Limb (tissue), 2 donors: ENCODE data around the gene STXBP5L.
"Not testable (repeated sequence)": the region's sequence is repeated elsewhere in the genome, so short reads cannot be mapped to it uniquely, and the experiment has no call there.

Experiments
- DNase-seq, 2 donors: peaks; one replicate each; pipeline ENCODE4 v3.0.0-alpha.2; 2016; ENCODE audit errors: extremely low spot score in 2 of 2

STXBP5L gene

DNA sequence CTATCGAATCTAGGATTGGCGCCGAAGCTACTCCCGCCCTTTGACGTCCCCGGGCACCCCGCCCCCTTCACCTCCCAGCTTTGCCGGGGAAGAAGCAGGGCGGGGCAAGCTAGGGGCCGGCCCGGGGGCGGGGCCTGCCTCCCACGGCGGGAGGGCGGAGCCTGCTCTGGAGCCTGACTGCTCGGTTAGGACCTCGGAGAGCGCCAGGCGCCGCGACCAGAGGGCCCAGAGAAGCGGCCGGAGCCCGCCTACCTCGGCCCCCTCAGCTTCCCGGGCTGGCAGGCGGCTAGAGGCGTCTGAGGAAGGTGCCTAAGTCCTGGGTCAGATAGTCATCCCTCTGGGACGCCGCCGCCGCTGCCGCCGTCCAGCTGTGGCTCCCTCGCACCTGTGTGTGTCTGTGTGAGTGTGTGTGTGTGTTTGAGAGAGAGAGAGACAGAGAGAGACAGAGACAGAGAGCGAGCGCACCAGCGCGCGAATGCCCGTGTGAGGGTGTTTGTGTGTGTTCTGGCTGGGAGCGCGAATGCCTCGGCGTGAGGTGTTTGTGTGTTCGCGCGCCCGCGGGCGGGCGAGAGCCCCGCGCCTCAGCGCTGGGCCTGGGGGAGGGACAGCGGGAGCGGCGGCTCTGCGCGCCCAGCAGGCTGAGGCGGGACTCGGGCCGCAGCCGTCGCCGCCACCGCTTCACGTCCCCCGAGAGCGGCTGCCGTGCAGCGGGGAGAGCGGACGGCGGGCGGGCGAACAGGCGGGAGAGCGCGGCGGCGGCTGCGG, at the start of gene STXBP5L:
Gene STXBP5L, plus strand, starts transcription at position 176 of the 765 bp plus-strand sequence. CDS start 1,374 bp downstream, outside the sequence.
- DNase-seq, result peak; percentile 15 to 92

DNA sequence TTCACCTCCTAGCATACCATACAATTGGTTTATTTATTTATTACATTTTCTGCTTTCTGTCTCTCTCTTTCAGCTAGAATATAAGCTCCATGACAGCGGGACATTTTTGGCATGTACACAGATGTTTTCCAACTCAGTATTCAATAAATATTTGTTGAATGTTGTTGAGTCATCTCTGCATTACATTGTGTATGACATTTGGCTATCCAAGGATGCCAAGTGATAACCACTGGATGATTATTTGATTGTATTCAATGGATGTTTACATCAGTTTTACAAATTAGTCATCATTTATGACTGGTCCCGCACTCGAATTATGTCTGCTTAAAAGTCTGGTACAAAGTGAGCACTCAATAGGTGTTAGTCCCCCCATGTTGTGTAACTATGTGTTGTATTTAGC, 49.5 kb upstream of the STXBP5L start:
- DNase-seq, result no peak

DNA sequence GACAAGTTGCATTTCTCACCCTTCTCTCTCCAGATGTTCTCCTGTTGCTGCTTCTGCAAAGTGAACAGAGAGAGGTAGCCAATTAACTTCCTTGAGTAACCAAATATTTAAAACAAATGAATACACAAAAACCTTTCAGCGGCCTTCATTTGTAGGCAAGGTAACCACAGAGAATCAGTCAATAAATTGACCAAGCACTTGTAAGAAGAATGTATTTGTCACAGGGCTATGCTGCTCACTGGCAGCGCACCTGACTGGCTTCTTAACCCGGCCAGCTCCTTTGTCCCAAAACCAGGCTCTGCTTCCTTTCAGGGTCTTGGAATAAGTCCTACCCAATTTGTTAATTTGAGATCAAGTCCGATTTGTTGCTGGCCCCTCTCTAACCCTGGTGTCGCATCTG, 43.5 kb upstream of the STXBP5L start:
- no peak for DNase-seq

DNA sequence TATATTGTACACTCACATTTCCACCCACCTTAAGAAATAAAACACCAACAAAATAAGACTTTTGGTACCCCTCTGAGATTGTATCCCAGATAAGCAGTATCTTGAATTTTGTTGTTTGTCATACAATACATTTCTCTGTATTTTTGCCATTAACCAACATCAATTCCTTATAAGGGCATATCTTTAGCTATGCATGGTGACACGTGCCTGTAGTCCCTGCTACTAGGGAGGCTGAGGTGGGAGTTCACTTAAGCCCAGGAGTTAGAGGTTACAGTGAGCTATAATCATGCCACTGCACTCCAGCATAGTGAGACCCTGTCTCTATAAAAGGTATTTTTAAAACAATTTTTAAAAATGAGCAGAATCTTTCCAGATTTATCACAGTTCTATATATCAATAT, 32.5 kb upstream of the STXBP5L start:
- DNase-seq, result no peak

DNA sequence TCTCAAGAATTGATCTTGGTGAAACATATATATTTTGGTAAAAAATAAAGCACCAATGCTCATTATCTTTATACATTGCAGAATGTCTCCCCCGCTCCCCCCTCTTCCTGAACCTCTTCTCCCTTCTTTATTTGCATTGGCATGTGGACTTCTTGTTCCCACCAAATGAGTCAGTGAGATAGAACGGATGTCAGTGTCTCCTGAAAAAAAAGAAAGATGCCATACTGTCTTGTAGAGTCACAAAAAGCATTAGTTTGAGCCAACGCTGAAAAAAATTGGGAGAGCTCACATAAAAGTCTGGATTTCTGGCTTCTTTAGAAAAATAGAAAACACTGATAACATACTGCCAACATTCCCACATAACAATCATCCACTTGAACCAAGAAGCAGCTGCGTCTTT, 32.0 kb upstream of the STXBP5L start:
- DNase-seq, result no peak

DNA sequence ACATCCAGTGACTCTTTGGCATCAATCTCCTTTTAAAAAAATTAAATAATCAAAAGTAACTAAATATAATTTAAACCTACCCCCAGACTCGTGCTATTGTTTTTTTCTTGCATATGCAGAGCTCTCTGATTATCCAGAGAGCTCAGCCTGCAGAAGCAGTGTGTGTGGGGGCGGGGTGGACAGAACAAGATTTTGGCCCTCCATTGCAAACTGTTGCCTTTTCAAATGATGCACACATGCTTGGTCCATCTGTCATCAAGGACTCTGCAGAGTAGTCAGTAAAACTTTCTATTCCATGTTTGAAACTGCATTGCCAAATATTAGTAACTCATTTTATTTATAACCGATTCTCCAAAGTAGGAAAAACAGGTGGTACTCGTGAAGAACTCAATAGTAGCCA, 28.6 kb upstream of the STXBP5L start:
- no peak for DNase-seq

DNA sequence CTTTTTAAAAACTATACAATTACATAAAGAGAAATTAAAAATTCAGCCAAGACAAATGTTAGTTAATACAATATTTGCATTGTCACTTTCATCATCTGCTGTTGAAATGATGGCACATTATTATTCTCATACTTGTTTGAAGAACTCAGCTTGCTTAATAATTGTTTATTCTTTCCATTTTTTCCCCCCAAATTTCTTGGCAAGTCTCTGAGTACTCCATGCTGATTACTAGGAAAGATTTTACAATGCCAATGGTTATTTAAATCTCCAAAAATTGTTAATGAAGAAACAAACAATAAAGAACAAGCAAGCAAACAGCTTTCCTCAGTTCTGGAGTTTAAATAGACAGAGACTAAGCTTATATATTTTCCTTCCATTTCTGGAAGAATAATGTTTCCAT, 15.1 kb upstream of the STXBP5L start:
- no peak for DNase-seq

DNA sequence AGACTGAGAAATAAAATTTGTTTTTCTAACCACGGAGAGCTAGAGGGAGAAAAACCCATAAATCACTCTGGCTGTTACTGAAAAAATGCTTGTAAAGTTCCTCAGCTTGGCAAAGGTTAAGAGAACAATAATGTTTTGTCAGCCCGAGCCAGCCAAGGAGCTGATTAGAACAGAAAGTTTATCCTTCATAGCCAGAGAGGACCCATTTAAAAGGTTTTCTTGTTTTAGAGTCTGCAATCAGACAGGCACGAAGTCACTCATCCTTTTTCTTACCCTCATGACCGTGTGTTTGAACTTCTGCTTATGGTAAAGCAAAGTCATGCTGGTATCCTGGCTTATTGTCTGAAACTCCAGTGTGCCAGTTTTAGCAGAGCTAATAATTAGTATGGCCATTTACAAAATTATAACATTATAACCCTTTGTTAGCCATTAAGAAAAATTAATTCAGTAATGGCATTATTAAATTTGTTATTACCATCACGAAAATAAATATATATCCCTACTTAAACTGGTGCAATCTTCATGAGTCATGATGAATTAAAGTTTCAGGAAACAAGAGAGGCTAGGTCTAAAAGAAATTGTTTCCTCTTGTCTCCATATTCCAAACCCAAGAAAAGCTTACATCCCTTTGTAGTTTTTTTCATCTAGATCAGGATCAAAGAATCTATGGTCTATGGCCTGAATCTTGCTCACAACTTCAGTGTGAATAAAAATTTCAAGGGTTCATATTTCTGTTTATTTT, 13.5 kb upstream of the STXBP5L start:
- DNase-seq, result no peak

DNA sequence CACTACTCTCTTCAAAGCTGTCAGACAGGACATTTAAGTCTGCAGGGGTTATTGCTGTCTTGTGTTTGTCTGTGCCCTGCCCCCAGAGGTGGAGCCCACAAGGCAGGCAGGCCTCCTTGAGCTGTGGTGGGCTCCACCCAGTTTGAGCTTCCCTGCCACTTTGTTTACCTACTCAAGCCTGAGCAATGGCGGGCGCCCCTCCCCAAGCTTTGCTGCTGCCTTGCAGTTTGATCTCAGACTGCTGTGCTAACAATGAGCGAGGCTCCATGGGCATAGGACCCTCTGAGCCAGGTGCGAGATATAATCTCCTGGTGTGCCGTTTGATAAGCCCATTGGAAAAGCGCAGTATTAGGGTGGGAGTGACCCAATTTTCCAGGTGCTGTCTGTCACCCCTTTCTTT, 6.3 kb upstream of the STXBP5L start:
- DNase-seq, result not testable (repeated sequence)

DNA sequence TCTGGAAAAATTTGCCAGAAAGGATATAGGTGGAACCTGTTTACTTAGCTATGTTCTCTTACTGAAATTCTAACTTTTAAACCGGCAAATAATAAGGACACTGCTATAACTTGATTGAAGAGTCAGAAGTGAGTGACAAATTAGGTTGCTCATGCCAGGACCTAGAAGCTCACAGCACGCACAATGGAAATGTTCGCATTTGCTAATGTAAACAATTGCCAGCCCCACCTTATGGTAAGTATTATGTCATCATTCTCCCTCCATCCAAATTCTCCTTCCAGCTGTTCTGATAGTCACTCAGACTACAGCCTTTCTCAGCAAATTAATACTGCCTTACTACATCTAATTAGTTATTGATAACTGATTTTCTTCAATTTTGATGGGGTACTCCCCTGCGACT, 4.8 kb upstream of the STXBP5L start:
- DNase-seq, result no peak

DNA sequence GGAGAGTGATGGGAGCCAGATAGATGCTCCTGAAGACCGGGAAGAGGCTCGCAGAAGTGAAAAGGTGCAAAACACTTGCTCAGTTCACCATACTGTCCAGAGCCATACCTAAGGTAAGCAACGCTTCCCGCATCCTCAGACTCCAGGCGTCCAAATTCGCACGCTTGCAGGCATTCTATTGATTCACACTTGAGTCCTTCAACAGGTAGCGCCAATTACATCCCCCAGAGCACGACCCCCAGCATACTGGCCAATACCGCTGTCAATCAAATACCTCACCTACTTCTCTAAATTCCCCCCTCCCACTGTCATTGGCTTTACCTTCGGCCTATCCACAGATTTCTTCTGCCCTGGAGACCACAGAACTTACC, 361 bp upstream of the STXBP5L start:
- DNase-seq, result no peak

DNA sequence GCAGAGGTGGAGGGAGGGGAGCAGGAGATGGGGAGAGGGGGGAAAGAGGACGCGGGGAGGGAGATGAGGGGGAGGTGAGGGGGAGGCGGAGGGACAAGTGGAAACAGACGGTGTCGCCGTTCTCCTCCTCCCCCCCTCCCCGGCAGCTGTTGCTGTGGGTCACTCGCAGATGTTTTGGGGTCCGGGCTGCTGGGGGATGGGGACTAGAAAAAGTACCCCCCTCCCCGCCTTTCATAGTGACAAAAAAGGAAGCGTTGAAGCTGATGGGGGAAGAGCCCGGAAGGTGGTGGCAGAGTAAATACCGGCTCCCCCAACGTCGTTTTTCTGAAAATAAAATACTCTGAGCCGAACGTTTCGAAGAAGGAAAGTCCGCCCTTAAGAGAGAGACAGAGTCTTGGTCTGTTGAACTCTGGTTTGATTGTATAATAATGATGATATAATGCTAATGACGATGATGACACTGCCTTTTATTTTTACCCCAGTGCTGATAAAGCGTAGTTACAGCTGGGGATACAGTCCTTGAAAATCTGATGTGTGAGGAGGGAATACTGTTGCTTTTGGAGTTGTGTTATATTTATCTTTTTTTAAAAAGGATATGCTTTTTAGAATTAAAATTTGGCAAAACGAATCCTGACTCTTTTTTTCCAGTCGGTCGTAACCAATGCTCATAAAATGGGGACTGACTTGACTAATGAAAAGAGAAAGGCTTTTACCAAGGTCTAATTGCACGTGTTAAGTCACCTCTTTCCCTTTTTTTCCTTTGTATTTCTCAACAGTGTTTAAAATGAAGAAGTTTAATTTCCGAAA, 993 bp downstream of the STXBP5L start:
- no peak for DNase-seq

DNA sequence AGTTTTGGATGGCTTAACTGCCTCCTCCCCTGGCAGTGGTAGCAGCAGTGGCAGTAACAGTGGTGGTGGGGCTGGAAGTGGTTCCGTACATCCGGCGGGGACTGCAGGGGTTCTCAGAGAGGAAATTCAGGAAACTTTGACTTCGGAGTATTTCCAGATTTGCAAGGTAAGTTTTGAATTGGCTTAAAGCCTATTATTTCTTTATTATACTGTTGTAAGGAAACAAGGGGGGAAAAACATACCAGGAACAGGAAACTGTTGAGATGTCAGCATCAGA, 1.5 kb downstream of the STXBP5L start:
- DNase-seq, result peak in 1 of 2 donors; percentile 28

DNA sequence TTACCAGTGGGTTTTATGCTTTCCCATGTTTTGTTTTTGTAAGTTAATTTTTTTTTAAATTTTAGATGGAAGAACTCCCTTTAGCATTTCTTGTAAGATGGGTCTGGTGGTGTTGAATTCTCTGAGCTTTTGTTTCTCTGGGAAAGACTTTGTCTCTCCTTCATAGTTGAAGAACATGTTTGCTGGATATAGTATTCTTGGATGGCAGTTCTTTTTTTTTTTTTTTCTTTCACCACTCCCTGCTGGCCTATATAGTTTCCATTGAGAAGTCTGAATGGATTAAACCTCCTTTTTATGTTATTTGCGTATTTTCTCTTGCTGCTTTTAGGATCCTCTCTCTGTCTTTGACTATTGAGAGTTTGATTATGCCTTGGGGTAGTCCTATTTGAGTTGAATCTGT, 18.1 kb downstream of the STXBP5L start:
- DNase-seq, result no peak

DNA sequence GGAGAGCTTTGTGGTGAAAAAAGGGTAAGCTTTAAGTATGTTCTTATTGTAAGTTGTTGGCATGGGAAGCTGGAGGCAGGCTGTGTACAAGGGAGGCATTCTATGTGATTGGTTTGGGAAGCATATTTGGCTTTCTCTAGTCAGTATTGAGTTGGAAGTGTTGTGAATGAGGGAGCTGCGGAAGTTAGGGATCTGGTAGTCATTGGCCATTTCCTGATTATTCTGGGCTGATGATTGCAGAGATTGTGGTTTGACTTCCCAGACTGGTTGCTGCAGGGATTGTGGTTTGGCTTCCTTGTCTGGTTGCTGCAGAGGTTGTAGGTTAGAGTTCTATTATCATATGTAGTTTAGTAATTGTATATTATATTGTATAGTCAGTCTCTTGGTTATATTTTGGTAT, 21.0 kb downstream of the STXBP5L start:
- no peak for DNase-seq

DNA sequence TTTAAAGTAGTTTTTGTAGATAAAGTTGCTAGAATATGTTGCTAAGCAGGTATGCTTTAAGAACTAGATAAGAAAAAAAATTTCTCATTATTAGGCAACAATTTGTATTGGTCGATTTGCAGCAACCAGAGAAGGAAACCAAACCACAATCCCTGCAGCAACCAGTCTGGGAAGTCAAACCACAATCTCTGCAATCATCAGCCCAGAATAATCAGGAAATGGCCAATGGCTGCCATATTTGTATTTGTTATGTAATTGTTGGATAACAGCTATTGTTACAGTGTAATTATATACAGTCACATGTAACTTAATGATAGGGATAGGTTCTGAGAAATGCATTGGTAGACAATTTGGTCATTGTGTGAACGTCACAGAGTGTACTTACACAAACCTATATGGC, 23.6 kb downstream of the STXBP5L start:
- DNase-seq, result no peak

DNA sequence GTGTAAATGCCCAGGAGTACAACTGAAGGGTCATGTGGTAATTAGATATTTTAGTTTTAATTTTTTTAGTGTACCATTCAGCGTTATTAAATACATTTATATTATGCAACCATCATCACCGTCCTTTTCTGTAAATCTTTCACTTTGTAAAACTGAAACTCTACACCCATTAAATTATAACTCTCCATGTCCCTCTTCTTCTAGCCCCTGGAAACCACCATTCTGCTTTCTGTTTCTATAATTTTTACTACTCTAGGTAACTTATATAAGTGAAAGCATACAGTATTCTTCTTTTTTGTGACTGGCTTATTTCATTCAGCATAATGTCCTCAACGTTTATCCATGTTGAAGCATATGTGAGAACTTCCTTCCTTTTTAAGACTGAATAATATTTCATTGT, 48.1 kb downstream of the STXBP5L start:
- no peak for DNase-seq

DNA sequence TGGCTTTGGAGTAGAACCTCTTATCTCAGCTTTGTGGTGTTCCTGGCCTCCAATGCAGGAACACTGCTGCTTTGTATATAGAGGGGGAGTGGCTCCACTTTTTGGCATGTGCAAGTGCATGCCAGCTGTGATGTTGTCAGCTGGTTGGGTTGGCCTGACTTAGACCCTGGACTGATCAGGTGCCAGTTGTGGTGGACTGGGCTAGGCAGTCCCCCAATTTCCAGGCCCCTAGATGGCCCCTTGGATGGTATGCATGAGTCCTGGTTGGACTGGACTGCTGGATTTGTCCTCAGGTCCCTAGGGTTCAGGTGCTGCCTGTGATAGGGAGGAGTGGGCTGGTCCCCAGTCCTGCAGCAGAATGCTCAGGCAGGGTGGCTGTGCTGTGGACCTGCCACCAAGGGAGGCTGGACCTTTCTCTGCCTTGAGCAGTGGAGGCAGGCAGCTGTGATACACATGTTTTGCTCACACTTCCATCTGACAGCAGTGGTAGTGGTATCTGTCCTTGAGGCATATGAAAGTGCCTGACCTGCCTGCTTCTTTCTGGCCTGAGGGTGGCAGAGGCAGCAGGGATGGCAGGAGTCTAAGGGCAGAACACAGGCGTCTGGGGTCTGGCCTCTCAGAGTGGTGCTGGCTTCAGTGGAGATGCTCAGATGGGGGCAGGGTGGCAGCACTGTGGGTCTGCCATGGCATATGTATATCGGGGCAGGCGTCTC, 74.8 kb downstream of the STXBP5L start:
- no peak for DNase-seq

DNA sequence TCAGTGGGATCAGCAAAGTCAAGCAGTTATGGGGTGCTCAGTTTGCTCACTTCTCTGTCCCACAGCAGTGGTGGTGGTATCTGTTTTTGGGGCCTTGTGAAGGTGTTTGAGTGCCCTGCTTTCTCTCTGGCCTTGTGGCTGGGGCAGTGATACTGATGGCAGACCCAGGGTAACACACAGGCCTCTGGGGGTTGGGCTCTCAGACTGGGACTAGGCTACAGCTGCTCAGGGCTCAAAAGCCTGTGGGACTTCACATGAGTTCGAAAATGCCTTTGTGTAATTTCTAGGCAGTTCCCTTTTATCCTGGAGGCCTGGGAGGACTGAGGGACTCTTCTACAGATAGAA, 75.3 kb downstream of the STXBP5L start:
- DNase-seq, result no peak

DNA sequence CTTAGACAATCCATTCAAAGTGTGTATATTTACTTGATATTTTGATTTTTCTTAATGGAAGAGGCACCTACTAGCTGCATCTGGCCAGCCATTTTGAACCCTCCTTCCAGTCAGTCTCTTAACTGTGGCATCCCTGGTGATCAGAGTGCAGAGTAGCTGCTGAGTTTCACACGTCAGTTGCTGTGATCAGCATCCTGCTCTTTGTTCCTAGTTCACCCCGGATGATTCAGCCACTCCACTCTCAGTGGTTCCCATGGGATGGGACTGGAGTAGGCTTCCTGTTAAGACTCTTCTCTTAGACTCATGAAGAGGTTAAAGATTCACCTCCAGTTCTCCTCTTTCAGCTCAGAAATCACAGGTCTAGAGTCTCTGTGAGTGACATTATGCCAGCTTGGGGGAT, 75.8 kb downstream of the STXBP5L start:
- no peak for DNase-seq

DNA sequence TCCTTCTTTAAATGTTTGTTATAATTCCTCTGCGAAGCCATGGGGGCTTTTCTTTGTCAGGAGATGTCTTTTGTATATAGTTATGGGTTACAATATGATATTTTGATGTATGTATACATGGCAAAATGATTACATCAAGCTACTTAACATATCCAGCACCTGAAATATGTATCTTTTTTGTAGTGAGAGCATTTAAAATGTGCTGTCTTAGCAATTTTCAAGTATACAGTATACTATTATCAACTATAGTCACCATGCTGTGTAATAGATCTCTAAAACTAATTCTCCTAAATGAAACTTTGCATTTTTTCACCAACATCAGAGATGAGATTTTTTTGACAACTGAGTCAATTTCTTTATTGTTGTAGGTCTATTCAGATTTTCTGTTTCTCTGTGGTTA, 77.2 kb downstream of the STXBP5L start:
- DNase-seq, result no peak

DNA sequence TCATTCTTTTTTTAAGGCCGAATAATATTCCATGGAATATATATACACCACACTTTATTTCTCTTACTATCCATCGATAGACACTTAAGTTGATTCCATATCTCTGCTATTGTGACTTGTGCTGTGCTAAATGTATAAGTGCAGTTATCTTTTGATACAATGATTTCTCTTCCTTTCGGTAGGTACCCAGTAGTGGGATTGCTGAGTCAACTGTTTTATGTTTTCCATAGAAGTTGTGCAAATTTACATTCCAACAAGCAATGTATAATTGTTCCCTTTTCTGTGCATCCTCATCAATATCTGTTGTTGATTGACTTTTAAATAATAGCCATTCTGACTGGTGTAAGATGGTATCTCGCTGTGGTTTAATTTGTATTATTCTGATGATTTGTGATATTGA, 81.0 kb downstream of the STXBP5L start:
- no peak for DNase-seq
